Body of pancreas (tissue), 4 donors: Measurements from ENCODE around the gene SLC13A3. TPM values are rescaled to one million over a fixed set of nuclear protein-coding genes. Genes with fewer than 3 reads are reported as not detected.

Experiments used
- ATAC-seq: fragments of 150-250 bp; one replicate; pipeline ENCODE4 v1.9.1; 2016
- DNase-seq, 4 donors: peaks; one replicate each; pipeline ENCODE4 v3.0.0-alpha.2; 2019
- H3K27ac ChIP-seq, 4 donors: fragments of 200-600 bp; sonication (generic); 1 replicate in 3 of 4; 2 replicates in 1 of 4; pipeline versions ENCODE4 v1.5.1 to v1.6.1; 2016 to 2019; ENCODE audit warnings: mild to moderate bottlenecking in 1 of 4, mixed read lengths in 1 of 4, moderate library complexity in 1 of 4
- H3K27me3 ChIP-seq, 2 donors: fragments of 200-600 bp; sonication (generic); one replicate each; pipeline ENCODE4 v1.6.0; 2016; ENCODE audit warnings: mild to moderate bottlenecking in 1 of 2
- H3K36me3 ChIP-seq, 2 donors: fragments of 200-600 bp; sonication (generic); replicated peaks in 1 of 2; 2 replicates each; pipeline ENCODE4 v1.5.1; 2016; ENCODE audit warnings: low read depth in 2 of 2; ENCODE audit not compliant: insufficient read depth in 1 of 2
- H3K4me1 ChIP-seq: fragments of 200-600 bp; sonication (generic); one replicate; pipeline ENCODE4 v1.6.0; 2016
- H3K4me3 ChIP-seq, 2 donors: fragments of 200-600 bp; sonication (generic); 1 replicate in 1 of 2; 2 replicates in 1 of 2; pipeline ENCODE4 v1.5.1; 2016 to 2019
- H3K9me3 ChIP-seq, 3 donors: fragments of 200-600 bp; sonication (generic); 1 replicate in 2 of 3; 2 replicates in 1 of 3; pipeline ENCODE4 v1.5.1; 2016
- CTCF ChIP-seq, 7 experiments: fragments of 450-650 bp in 4 of 7; fragments of 200-600 bp in 3 of 7; sonication (generic) in 3 of 7; IDR thresholded peaks; one replicate each; pipeline ENCODE4 v1.5.1; 2016 to 2019; ENCODE audit warnings: antibody characterized with exemption in 7 of 7
- POLR2A ChIP-seq, 3 donors: fragments of 450-650 bp; IDR thresholded peaks; one replicate each; pipeline ENCODE4 v1.6.1; 2016; ENCODE audit warnings: antibody characterized with exemption in 3 of 3, mild to moderate bottlenecking in 2 of 3
- WGBS, 2 donors: methylation state at CpG; one replicate each; pipeline ENCODE4 v1.1.5; 2017; 5-methylcytosine and 5-hydroxymethylcytosine counted together
- intact Hi-C: fragments of 100-400 bp; cut with DNase I; formaldehyde crosslinking; loops from one replicate; pipeline ENCODE4 v1.15.1; 2023
- total RNA-seq, 2 donors: library from RNA; depleted of rRNA; stranded (reverse); fragments of >200 nt; gene quantifications; one replicate each; pipeline ENCODE4 v1.1.0, GENCODE V29; 2016

The SLC13A3 gene
- total RNA-seq, 2 donors from 2014 or later: 3.4 to 6.3 TPM

- H3K9me3 ChIP-seq: no peaks in the 10 kb centered on the region
- TF ChIP-seq POLR2A (IDR thresholded peaks at IDR 0.05) (no peak), CTCF (IDR thresholded peaks at IDR 0.05) (no peak)
- ATAC-seq (no peak), DNase-seq (no peak)
- H3K27me3 ChIP-seq: no peaks in the 10 kb centered on the region
- peaks cover 10% of the 10 kb centered on the region for H3K4me1 ChIP-seq
- H3K4me3 ChIP-seq: no peak overlapping the region
- no peak overlapping the region for H3K27ac ChIP-seq
- H3K36me3 ChIP-seq: no peaks in the 10 kb centered on the region
- intact Hi-C loops: loop anchor here (10.0 kb wide), 1 partner anchor 99 kb away; no protein-coding TSS in a partner anchor
- 74 to 83% methylated on average over 3 to 5 of the region's 5 CpGs for WGBS, 2 donors
Observed at GRCh38 chr20:46575394-46575793, 75.9 kb downstream of the SLC13A3 start.

GRCh38 chr20:46573788-46574584, 77.3 kb downstream of the SLC13A3 start:
- intact Hi-C loops: loop anchor here (10.0 kb wide), 1 partner anchor 101 kb away; no protein-coding TSS in a partner anchor
- WGBS, 2 donors: 87 to 88% methylated on average over 19 of the region's 19 CpGs
- Histone ChIP-seq H3K4me3 (no peak overlapping the region), H3K27me3 (no peaks in the 10 kb centered on the region), H3K4me1 (peaks cover 12% of the 10 kb centered on the region), H3K9me3 (no peaks in the 10 kb centered on the region), H3K27ac (no peak overlapping the region), H3K36me3 (no peaks in the 10 kb centered on the region)
- ATAC-seq (no peak), DNase-seq (no peak)
- no peak for TF ChIP-seq POLR2A (IDR thresholded peaks at IDR 0.05)
- TF ChIP-seq CTCF (IDR thresholded peaks at IDR 0.05): no peak

- no peak for DNase-seq
- WGBS, 2 donors: 63 to 79% methylated on average over 6 of the region's 6 CpGs
- intact Hi-C loops: loop anchor here (10.0 kb wide), 1 partner anchor 102 kb away; no protein-coding TSS in a partner anchor
Observed at GRCh38 chr20:46573234-46573633, 78.0 kb downstream of the SLC13A3 start.

GRCh38 chr20:46572790-46573189, 78.5 kb downstream of the SLC13A3 start:
- Histone ChIP-seq H3K27ac (no peak overlapping the region), H3K27me3 (no peaks in the 10 kb centered on the region), H3K4me3 (no peak overlapping the region), H3K4me1 (peaks cover 19% of the 10 kb centered on the region), H3K9me3 (no peaks in the 10 kb centered on the region), H3K36me3 (no peaks in the 10 kb centered on the region)
- WGBS, 2 donors: 83 to 85% methylated on average over 3 of the region's 3 CpGs
- TF ChIP-seq POLR2A (IDR thresholded peaks at IDR 0.05) (no peak), CTCF (IDR thresholded peaks at IDR 0.05) (no peak)
- no peak for DNase-seq
- intact Hi-C loops: loop anchor here (10.0 kb wide), 1 partner anchor 102 kb away; no protein-coding TSS in a partner anchor
- no peak for ATAC-seq

More at GRCh38 chr20:46573234-46573633, 78.0 kb downstream of the SLC13A3 start:
- H3K4me3 ChIP-seq: no peak overlapping the region
- H3K9me3 ChIP-seq: no peaks in the 10 kb centered on the region
- no peak overlapping the region for H3K27ac ChIP-seq
- TF ChIP-seq POLR2A (IDR thresholded peaks at IDR 0.05): no peak
- TF ChIP-seq CTCF (IDR thresholded peaks at IDR 0.05): no peak
- no peak for ATAC-seq
- H3K4me1 ChIP-seq: peaks cover 19% of the 10 kb centered on the region
- no peaks in the 10 kb centered on the region for H3K27me3 ChIP-seq
- H3K36me3 ChIP-seq: no peaks in the 10 kb centered on the region
